H9 (cell line): ENCODE measurements around the gene TBC1D1. TPM values are rescaled to one million over a fixed set of nuclear protein-coding genes. Genes with fewer than 3 reads are reported as not detected.

Source experiments
- DNase-seq: peaks from one replicate; pipeline ENCODE4 v3.0.0-alpha.2; 2017
- H2AFZ ChIP-seq: one replicate; pipeline ENCODE4 v1.6.1; 2013; ENCODE audit warnings: mild to moderate bottlenecking, low read length, control low read depth, moderate library complexity
- H2AK5ac ChIP-seq: 2 replicates; pipeline ENCODE4 v1.6.1; 2013; ENCODE audit warnings: low read length, control low read depth, mixed read lengths; ENCODE audit not compliant: insufficient read length
- H2BK120ac ChIP-seq: one replicate; pipeline ENCODE4 v1.6.1; 2013; ENCODE audit warnings: low read depth, mild to moderate bottlenecking, low read length, control low read depth, inconsistent platforms; ENCODE audit not compliant: poor library complexity, severe bottlenecking
- H2BK12ac ChIP-seq: 2 replicates; pipeline ENCODE4 v1.6.1; 2013; ENCODE audit warnings: low read length, control low read depth, mixed read lengths, low read depth; ENCODE audit not compliant: insufficient read length
- H2BK15ac ChIP-seq: 2 replicates; pipeline ENCODE4 v1.6.1; 2013; ENCODE audit warnings: low read depth, low read length, control low read depth
- H2BK20ac ChIP-seq: one replicate; pipeline ENCODE4 v1.6.1; 2013; ENCODE audit warnings: low read depth, mild to moderate bottlenecking, low read length, control low read depth, inconsistent platforms; ENCODE audit not compliant: poor library complexity, severe bottlenecking
- H2BK5ac ChIP-seq: 2 replicates; pipeline ENCODE4 v1.6.1; 2013; ENCODE audit warnings: low read length, control low read depth, mixed read lengths; ENCODE audit not compliant: insufficient read length
- H3K14ac ChIP-seq: 2 replicates; pipeline ENCODE4 v1.6.1; 2013; ENCODE audit warnings: low read length, control low read depth; ENCODE audit not compliant: insufficient read depth
- H3K18ac ChIP-seq: 2 replicates; pipeline ENCODE4 v1.6.1; 2013; ENCODE audit warnings: low read depth, mild to moderate bottlenecking, mixed read lengths, low read length, control low read depth; ENCODE audit not compliant: insufficient read length
- H3K23ac ChIP-seq: 2 replicates; pipeline ENCODE4 v1.6.1; 2013; ENCODE audit warnings: low read length, control low read depth, mixed read lengths, low read depth; ENCODE audit not compliant: insufficient read length
- H3K23me2 ChIP-seq: 2 replicates; pipeline ENCODE4 v1.6.1; 2013; ENCODE audit warnings: low read depth, mild to moderate bottlenecking, mixed read lengths, low read length, control low read depth; ENCODE audit not compliant: insufficient read length, poor library complexity, severe bottlenecking
- H3K27ac ChIP-seq: 2 replicates; pipeline ENCODE4 v1.5.1; 2013; ENCODE audit warnings: low read length, control low read depth, mixed read lengths, low read depth; ENCODE audit not compliant: insufficient read length
- H3K27me3 ChIP-seq: 2 replicates; pipeline ENCODE4 v1.6.1; 2013; ENCODE audit warnings: low read length, control low read depth, inconsistent platforms; ENCODE audit not compliant: insufficient read depth
- H3K4ac ChIP-seq: 2 replicates; pipeline ENCODE4 v1.6.1; 2013; ENCODE audit warnings: low read depth, mild to moderate bottlenecking, control low read depth, inconsistent platforms, low read length, moderate library complexity
- H3K4me1 ChIP-seq: 2 replicates; pipeline ENCODE4 v1.6.1; 2013; ENCODE audit warnings: low read length, control low read depth, inconsistent platforms; ENCODE audit not compliant: insufficient read depth
- H3K4me2 ChIP-seq: 2 replicates; pipeline ENCODE4 v1.6.1; 2013; ENCODE audit warnings: low read length, control low read depth, mixed read lengths; ENCODE audit not compliant: insufficient read length, insufficient read depth
- H3K56ac ChIP-seq: 2 replicates; pipeline ENCODE4 v1.6.1; 2013; ENCODE audit warnings: low read depth, mild to moderate bottlenecking, mixed read lengths, low read length, control low read depth; ENCODE audit not compliant: insufficient read length
- H3K79me1 ChIP-seq: 2 replicates; pipeline ENCODE4 v1.6.1; 2013; ENCODE audit warnings: low read depth, mild to moderate bottlenecking, moderate library complexity, low read length, control low read depth, inconsistent platforms; ENCODE audit not compliant: insufficient read depth, poor library complexity, severe bottlenecking
- H3K79me2 ChIP-seq: 2 replicates; pipeline ENCODE4 v1.6.1; 2013; ENCODE audit warnings: low read length, control low read depth, inconsistent platforms; ENCODE audit not compliant: insufficient read depth
- H3K9ac ChIP-seq: 2 replicates; pipeline ENCODE4 v1.6.1; 2013; ENCODE audit warnings: low read length, control low read depth, mixed read lengths; ENCODE audit not compliant: insufficient read length; ENCODE audit errors: extremely low read depth
- H3K9me3 ChIP-seq: one replicate; pipeline ENCODE4 v1.6.1; 2013; ENCODE audit warnings: low read depth, low read length, inconsistent platforms; ENCODE audit not compliant: control insufficient read depth
- H3T11ph ChIP-seq: one replicate; pipeline ENCODE4 v1.6.1; 2013; ENCODE audit warnings: mild to moderate bottlenecking, low read length, control low read depth, inconsistent platforms
- H4K20me1 ChIP-seq: one replicate; pipeline ENCODE4 v1.6.1; 2013; ENCODE audit not compliant: control insufficient read depth, insufficient read length, insufficient read depth
- H4K5ac ChIP-seq: 2 replicates; pipeline ENCODE4 v1.6.1; 2013; ENCODE audit warnings: low read depth, mild to moderate bottlenecking, mixed read lengths, low read length, control low read depth; ENCODE audit not compliant: insufficient read length
- H4K8ac ChIP-seq: replicated peaks from 2 replicates; pipeline ENCODE4 v1.6.1; 2013; ENCODE audit warnings: low read length, control low read depth, mixed read lengths, low read depth; ENCODE audit not compliant: insufficient read length
- H4K91ac ChIP-seq: 2 replicates; pipeline ENCODE4 v1.6.1; 2013; ENCODE audit warnings: low read depth, mild to moderate bottlenecking, moderate library complexity, mixed read lengths, low read length, control low read depth; ENCODE audit not compliant: insufficient read length
- H3K27ac Mint-ChIP-seq, 3 experiments: 2 replicates in 2 of 3; 3 replicates in 1 of 3; pipeline ENCODE4 v1.8.0; 2020 to 2021; ENCODE audit warnings: mixed read lengths in 3 of 3, mild to moderate bottlenecking in 1 of 3, moderate library complexity in 1 of 3
- H3K27me3 Mint-ChIP-seq: 2 replicates; pipeline ENCODE4 v1.8.0; 2021; ENCODE audit warnings: low read depth, mild to moderate bottlenecking, moderate library complexity, mixed read lengths
- H3K36me3 Mint-ChIP-seq, 3 experiments: 2 replicates in 2 of 3; 3 replicates in 1 of 3; pipeline ENCODE4 v1.8.0; 2020 to 2021; ENCODE audit warnings: low read depth in 3 of 3, mixed read lengths in 3 of 3; ENCODE audit not compliant: insufficient read depth in 1 of 3
- H3K4me1 Mint-ChIP-seq, 2 experiments: 2 replicates each; pipeline ENCODE4 v1.8.0; 2020; ENCODE audit warnings: mixed read lengths in 2 of 2
- H3K4me3 Mint-ChIP-seq, 2 experiments: 2 replicates in 1 of 2; 3 replicates in 1 of 2; pipeline ENCODE4 v1.8.0; 2020 to 2021; ENCODE audit warnings: mild to moderate bottlenecking in 2 of 2, mixed read lengths in 2 of 2, moderate library complexity in 1 of 2
- H3K9me3 Mint-ChIP-seq, 2 experiments: 2 replicates in 1 of 2; 3 replicates in 1 of 2; pipeline ENCODE4 v1.8.0; 2020; ENCODE audit warnings: mild to moderate bottlenecking in 2 of 2, mixed read lengths in 2 of 2, moderate library complexity in 1 of 2
- WGBS: extraction: QIAGEN DNeasy Blood & Tissue Kit; methylation state at CpG from one replicate; pipeline ENCODE4 v1.1.7; 2013; ENCODE audit warnings: missing lambda C conversion rate, low lambda C conversion rate, mixed read lengths; ENCODE audit not compliant: insufficient read length; ENCODE audit errors: extremely low coverage; 5-methylcytosine and 5-hydroxymethylcytosine counted together
- total RNA-seq: library from RNA; stranded (reverse); gene quantifications from 2 replicates; pipeline ENCODE4 v1.2.1, GENCODE V29; 2021
- TF ChIP-seq, protein P1 (sequence below): fragments of 200-600 bp; sonication (generic); conservative IDR thresholded peaks from 3 replicates; pipeline ENCODE4 v1.8.0; 2021; ENCODE audit warnings: antibody characterized with exemption, mild to moderate bottlenecking

The TBC1D1 gene
- total RNA-seq, 1 experiment from 2014 or later = 109 TPM

GRCh38 chr4:37980246-37980645 is 89.4 kb downstream of the TBC1D1 start:
- no peaks in the 10 kb centered on the region for H4K20me1 ChIP-seq
- TF ChIP-seq, protein P1, sequence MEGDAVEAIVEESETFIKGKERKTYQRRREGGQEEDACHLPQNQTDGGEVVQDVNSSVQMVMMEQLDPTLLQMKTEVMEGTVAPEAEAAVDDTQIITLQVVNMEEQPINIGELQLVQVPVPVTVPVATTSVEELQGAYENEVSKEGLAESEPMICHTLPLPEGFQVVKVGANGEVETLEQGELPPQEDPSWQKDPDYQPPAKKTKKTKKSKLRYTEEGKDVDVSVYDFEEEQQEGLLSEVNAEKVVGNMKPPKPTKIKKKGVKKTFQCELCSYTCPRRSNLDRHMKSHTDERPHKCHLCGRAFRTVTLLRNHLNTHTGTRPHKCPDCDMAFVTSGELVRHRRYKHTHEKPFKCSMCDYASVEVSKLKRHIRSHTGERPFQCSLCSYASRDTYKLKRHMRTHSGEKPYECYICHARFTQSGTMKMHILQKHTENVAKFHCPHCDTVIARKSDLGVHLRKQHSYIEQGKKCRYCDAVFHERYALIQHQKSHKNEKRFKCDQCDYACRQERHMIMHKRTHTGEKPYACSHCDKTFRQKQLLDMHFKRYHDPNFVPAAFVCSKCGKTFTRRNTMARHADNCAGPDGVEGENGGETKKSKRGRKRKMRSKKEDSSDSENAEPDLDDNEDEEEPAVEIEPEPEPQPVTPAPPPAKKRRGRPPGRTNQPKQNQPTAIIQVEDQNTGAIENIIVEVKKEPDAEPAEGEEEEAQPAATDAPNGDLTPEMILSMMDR = no peak
- peaks cover 17% of the 10 kb centered on the region for H3K4me1 ChIP-seq
- H3K9ac ChIP-seq = no peak overlapping the region
- Mint-ChIP-seq H3K9me3 (peaks cover 0 to under 1% of the 10 kb centered on the region in 2 experiments; a peak in 1 of 5 replicates), H3K4me1 (peaks cover 42 to 50% of the 10 kb centered on the region in 2 experiments), H3K27me3 (no peaks in the 10 kb centered on the region), H3K4me3 (no peak overlapping the region), H3K36me3 (no peaks in the 10 kb centered on the region; a peak in 1 of 7 replicates), H3K27ac (no peak overlapping the region; a peak in 1 of 7 replicates)
- WGBS = no CpG with 5 or more reads among the region's 1 CpG
- H2BK120ac ChIP-seq = no peak overlapping the region
- H4K8ac ChIP-seq = no peak overlapping the region
- no peak overlapping the region for H3K18ac ChIP-seq
- H3K27me3 ChIP-seq = no peaks in the 10 kb centered on the region
- H4K91ac ChIP-seq = no peak overlapping the region
- H3T11ph ChIP-seq = no peak overlapping the region
- no peaks in the 10 kb centered on the region for H3K79me1 ChIP-seq
- no peak for DNase-seq
- peaks cover 6% of the 10 kb centered on the region for H3K23me2 ChIP-seq
- no peak overlapping the region for H3K27ac ChIP-seq
- H3K79me2 ChIP-seq = peaks cover 3% of the 10 kb centered on the region; the same call in 1 of the 2 replicates
- H2BK20ac ChIP-seq = no peak overlapping the region
- no peak overlapping the region for H2BK12ac ChIP-seq
- H2AK5ac ChIP-seq = no peak overlapping the region
- H2BK5ac ChIP-seq = no peak overlapping the region
- H3K4ac ChIP-seq = no peak overlapping the region
- no peak overlapping the region for H3K4me2 ChIP-seq
- H2BK15ac ChIP-seq = no peak overlapping the region
- H3K9me3 ChIP-seq = no peaks in the 10 kb centered on the region
- no peak overlapping the region for H3K23ac ChIP-seq
- H4K5ac ChIP-seq = no peak overlapping the region
- no peak overlapping the region for H3K14ac ChIP-seq
- no peak overlapping the region for H3K56ac ChIP-seq
- no peak overlapping the region for H2AFZ ChIP-seq
